Hepatic stellate cell (primary cell): ENCODE data around the gene ILF2.

Experiments
- DNase-seq: peaks from one replicate; pipeline ENCODE4 v3.0.0; 2011; ENCODE audit warnings: low spot score

ILF2 gene

DNA sequence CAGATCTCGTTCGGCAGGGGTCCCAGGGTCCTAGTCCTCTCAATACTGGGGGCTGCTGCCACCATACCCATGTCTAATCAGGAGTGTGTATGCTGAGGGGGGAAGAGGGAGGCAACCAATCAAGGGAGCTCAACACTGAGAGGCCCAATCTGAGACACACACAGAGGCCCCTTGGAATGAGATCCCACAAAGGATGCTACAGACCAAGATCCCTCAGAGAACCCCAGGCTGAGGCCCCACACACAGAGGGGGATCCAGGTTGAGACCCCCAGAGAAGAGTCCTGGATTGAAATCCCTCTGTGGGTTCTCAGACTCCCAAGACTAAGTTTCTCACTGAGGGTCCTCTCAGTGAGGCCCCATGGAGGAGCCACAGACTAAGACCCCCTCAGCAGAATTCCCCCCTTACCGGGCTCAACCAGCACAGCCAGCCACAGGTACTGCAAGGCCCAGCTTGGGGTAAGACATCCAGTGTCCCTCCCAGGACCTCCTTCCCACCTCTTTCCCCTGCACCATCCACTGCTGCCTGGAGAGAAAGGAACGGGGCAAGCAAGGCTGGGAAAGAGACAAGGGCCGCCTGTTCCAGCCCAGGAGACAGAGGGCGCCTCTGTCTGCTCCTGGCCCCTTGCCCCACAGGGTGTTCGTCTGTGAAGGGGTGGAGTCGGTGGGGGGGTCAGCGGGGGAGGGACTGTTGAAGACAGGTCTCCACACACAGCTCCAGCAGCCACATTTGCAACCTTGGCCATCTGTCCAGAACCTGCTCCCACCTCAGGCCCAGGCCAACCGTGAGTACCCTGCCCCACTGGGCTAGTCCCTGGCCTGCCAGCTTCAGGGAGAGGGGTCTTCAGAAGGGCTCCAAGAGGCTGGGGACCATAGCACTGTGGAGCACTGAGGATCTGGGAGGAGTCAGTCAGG is 42.8 kb downstream of the ILF2 start, which contains the start of gene S100A1:
TSS of gene S100A1 (plus strand) at position 720 of the 912 bp plus-strand sequence. CDS start 2,088 bp downstream, outside the sequence.
- DNase-seq: no peak

DNA sequence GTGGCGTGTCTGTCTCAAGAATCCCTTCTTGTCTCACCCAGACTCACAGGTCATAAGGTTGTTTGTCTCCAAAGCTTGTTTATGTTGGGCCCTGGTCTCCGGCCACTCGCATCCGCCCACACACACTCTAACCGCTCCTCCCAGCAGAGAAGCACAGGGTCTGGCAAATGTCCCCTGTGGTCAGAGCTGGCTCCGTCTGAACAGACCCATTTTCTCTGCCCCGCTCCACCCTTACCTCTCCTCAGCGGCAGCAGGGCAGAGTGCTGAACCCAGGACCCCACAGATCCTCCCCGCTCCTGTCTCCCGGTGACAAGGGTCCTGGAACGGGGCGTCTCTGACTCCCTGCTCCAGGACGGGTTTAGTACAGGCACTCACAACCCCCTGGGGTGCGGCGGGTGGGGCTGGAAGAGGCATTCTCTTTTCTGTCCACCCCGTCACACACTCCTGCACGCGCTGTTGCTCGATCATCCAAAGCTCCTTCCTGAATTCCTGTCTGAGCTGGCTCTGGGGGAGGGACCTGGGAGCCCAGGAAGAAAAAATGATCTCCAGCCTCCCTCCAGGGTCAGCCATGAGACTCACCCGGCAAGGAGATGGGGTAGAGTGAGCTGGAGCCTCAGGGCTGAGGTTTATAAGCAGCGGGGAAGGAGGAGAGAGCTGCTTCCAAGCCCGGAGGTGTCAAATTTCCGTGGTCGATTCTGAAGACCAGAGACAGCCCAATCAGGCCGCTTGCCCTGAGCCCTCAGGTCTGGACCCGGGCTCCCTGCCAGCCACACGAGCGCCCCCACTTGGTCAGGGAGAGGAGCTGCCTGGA is 43.7 kb downstream of the ILF2 start, which contains the start of gene S100A13:
TSS of gene S100A13 (minus strand) at position 602 of the 811 bp plus-strand sequence. CDS start 1,033 bp downstream, outside the sequence.
- peak; percentile 93 for DNase-seq

GRCh38 chr1:153626477-153626903 is 44.3 kb downstream of the ILF2 start:
- DNase-seq: no peak

DNA sequence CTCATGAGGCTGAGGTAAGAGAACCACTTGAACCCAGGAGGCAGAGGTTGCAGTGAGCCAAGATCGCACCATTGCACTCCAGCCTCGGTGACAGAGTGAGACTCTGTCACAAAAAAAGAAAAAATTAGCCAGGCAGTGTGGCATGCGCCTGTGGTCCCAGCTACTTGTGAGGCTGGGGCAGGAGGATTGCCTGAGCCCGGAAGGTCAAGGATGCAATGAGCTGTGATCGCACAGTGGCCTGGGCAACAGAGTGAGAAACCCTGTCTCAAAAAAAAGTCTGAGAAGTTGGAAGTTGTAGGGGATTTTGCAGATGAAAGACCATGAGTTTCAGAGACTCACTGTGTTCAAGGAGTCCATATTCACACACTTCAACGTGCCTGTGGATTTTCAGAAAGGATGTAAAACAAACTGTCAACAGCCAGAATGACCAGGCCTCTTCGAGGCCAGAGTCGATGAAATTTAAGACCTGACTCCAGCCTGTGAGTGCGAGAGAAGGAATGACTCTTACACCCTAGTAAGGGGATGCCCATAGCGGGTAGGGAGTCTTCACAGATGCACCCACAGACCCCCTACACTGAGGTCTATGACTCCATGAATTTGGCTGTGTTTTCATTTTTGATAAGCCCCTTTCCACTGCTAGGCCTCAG is 45.7 kb downstream of the ILF2 start:
- DNase-seq: no peak

DNA sequence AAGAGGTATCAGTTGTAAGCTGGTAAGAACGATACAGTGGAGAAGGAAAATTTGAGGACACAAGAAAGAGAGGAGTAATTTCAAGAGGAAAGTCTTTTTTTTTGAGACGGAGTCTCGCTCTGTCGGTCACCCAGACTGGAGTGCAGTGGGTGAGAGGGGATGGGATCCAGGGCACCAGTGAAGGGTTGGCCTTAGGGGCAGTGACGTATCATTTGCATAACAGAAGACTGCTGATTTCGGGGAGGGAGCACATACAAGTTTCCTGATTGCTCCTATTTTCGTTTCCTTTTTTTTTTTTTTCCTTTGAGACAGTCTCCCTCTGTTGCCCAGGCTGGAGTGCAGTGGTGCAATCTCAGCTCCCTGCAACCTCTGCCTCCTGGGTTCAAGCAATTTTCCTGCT is 47.7 kb downstream of the ILF2 start:
- DNase-seq: no peak

DNA sequence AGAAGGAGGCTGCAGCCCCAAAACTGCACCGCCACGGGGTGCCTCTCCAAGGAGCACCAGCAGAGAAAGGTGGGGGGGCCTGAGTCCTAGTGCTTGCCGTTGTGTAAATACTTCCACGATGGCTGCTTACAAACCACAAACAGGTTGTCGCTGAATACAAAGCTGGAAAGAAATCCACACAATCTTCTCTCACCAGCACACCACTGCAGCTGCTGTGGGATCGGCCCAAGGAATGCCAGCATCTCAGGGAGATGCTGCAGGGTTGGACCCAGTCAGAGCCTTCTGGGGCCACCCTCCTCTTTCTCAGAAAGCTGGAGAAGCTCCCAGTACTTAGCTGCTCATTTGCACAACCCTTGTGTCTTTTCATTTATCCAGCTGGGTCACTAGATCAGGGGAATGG is 51.6 kb downstream of the ILF2 start:
- DNase-seq: no peak

DNA sequence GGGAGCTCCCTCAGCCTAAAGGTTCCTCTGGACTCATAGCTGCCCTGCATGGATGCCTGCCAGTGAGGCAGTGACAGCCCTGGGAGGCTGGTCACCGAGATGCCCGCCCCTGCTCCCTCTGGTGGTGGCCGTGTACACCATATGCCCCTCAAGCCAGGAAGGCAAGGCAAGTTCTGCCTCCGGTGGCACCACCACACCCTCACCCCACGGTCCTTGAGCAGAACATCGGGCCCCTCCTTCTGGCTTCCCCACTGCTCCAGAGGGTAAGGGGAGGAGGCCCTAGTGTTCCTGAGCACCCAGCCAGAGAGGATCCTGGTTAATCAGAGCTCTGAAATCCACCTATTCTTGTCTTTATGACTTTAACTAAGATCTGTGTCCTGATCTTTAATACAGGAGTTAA is 53.1 kb downstream of the ILF2 start:
- DNase-seq: peak; percentile 72

- no peak for DNase-seq
Observed at GRCh38 chr1:153616917-153617311, 53.9 kb downstream of the ILF2 start.

GRCh38 chr1:153616144-153616916 is 54.5 kb downstream of the ILF2 start, which contains the start of gene S100A14:
Gene S100A14 (minus strand): TSS chr1:153616325. CDS start chr1:153615858, 467 bp downstream.
- DNase-seq: no peak

- no peak for DNase-seq
Observed at GRCh38 chr1:153615406-153615805, 55.4 kb downstream of the ILF2 start.

DNA sequence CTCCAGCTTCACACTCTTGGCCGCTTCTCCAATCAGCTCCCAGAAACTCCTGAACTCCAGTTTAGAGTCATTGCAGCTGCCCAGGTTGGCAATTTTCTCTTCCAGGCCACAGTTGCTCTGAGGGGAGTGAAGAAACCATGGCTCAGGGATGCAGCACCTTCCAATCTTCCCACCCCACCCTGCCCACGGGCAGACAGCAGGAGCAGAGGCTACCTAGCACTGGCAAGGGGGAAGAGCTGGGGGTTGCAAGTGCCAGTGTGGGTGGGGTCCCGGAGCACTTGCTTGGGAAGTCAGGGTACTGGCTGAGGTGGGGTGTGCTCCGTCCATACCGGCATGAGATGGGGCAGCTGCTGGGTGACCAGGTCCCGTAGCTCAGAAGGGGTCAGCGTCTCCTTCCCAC is 55.9 kb downstream of the ILF2 start:
- no peak for DNase-seq

DNA sequence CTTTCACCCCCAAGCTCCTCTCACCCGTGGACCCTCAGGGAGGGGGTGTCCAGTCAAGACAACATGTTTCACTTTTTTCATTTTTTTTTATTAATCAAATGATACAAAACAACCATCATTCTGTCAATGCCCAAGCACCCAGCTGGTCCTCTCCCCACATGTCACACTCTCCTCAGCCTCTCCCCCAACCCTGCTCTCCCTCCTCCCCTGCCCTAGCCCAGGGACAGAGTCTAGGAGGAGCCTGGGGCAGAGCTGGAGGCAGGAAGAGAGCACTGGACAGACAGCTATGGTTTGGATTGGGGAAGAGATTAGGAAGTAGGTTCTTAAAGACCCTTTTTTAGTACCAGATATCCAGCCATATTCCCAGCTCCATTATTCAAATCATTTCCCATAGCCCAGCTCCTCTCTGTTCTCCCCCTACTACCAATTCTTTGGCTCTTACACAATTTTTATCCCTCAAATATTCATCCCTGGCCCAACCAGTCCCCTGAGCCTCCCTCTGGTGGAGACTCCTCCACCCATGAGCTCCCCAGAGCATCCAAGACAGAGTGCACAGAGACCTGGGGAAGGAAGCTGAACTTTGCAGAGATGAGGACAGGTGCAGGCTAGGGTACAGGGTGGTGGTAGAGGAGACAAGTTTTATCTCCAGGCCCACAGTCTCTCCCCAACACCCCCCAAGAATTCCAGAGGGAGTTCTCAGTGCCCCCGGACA is 56.4 kb downstream of the ILF2 start:
- DNase-seq: no peak

DNA sequence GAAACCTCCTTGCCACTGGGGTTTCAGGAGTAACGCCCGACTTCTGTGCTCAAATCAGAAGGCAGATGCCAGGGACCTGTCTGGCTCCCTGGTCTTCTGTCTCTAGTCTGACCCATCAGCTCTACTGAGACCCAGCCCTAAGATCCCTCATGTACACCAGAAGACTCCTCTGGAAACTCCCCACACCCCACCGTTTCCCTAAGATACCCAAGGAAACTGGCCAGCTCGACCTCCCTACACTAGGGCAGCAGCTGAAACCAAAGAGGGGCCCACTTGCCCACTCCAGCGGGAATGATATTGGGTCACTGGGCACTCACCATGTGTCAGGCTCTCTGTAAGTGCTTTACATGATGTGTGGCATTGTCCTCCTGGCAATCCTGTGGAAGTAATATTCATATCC is 57.4 kb downstream of the ILF2 start:
- DNase-seq: no peak

- DNase-seq: peak; percentile 86
Observed at GRCh38 chr1:153612755-153613331, 58.0 kb downstream of the ILF2 start, which contains the start of gene S100A16. Gene S100A16 (minus strand): TSS chr1:153613137. CDS start chr1:153608151, 4,986 bp downstream.

GRCh38 chr1:153612111-153612754 is 58.6 kb downstream of the ILF2 start:
- DNase-seq: no peak
